MCF 10A (cell line): ENCODE results near the gene CCDC86. TPM values are rescaled to one million over a fixed set of nuclear protein-coding genes. Genes with fewer than 3 reads are reported as not detected.

ENCODE experiments used
- BruUV-seq: library from RNA; stranded (reverse); fragments of 400-500 nt; replicated peaks from 2 replicates; lab custom pipeline; 2021; lab: Mats Ljungman, UMichigan
- CTCF ChIA-PET: fragments of 300-600 bp; sonication (Branson Sonifier 250); formaldehyde crosslinking; extraction: SDS; loops from one replicate; lab custom pipeline; 2021; ENCODE audit warnings: antibody characterized with exemption, inconsistent platforms; lab: Yijun Ruan, JAX
- POLR2A ChIA-PET: fragments of 300-600, 350-650 bp; sonication (Branson Sonifier 250); formaldehyde crosslinking; extraction: SDS; loops from one replicate; lab custom pipeline; 2020; ENCODE audit warnings: antibody characterized with exemption, inconsistent platforms; lab: Yijun Ruan, JAX
- DNase-seq: peaks from one replicate; pipeline ENCODE4 v3.0.0-alpha.2; 2018; ENCODE audit not compliant: unreplicated experiment
- H3K27ac Mint-ChIP-seq: one replicate; pipeline ENCODE4 v1.8.0; 2022; ENCODE audit warnings: mild to moderate bottlenecking, low read depth, mixed read lengths; ENCODE audit not compliant: unreplicated experiment
- H3K27me3 Mint-ChIP-seq: one replicate; pipeline ENCODE4 v1.8.0; 2022; ENCODE audit warnings: mixed read lengths; ENCODE audit not compliant: insufficient read depth, unreplicated experiment
- H3K36me3 Mint-ChIP-seq: one replicate; pipeline ENCODE4 v1.8.0; 2022; ENCODE audit warnings: mild to moderate bottlenecking, moderate library complexity, mixed read lengths; ENCODE audit not compliant: insufficient read depth, unreplicated experiment
- H3K4me1 Mint-ChIP-seq: one replicate; pipeline ENCODE4 v1.8.0; 2022; ENCODE audit warnings: mixed read lengths; ENCODE audit not compliant: insufficient read depth, unreplicated experiment
- H3K4me3 Mint-ChIP-seq: one replicate; pipeline ENCODE4 v1.8.0; 2022; ENCODE audit warnings: mild to moderate bottlenecking, moderate library complexity, mixed read lengths; ENCODE audit not compliant: unreplicated experiment
- H3K9me3 Mint-ChIP-seq: one replicate; pipeline ENCODE4 v1.8.0; 2022; ENCODE audit warnings: mixed read lengths; ENCODE audit not compliant: unreplicated experiment
- CTCF ChIP-seq: fragments of 200-600 bp; IDR thresholded peaks from one replicate; pipeline ENCODE4 v1.8.0; 2022; ENCODE audit warnings: antibody characterized with exemption, mild to moderate bottlenecking; ENCODE audit not compliant: unreplicated experiment
- intact Hi-C: fragments of 100-400 bp; cut with micrococcal nuclease; formaldehyde crosslinking; loops from 2 replicates; pipeline ENCODE4 v1.14.1; 2022
- total RNA-seq: library from RNA; stranded (reverse); gene quantifications from 2 replicates; pipeline ENCODE4 v1.2.3, GENCODE V29; 2022

CCDC86 gene
- total RNA-seq, 1 experiment from 2014 or later: 57.8 TPM

- BruUV-seq: no TSS peak
- intact Hi-C loops: no loop called here
- Mint-ChIP-seq H3K4me3 (no peak overlapping the region), H3K9me3 (no peaks in the 10 kb centered on the region), H3K27me3 (no peaks in the 10 kb centered on the region), H3K27ac (no peak overlapping the region), H3K36me3 (peaks cover 16% of the 10 kb centered on the region), H3K4me1 (no peaks in the 10 kb centered on the region)
- ChIA-PET POLR2A (no interaction called here), CTCF (interaction anchor here (0.6 to 1.1 kb wide), 3 partner anchors 46 to 610 kb away, joined by 3 to 4 read pairs (median 3); no protein-coding TSS in a partner anchor)
- DNase-seq: no peak
- TF ChIP-seq CTCF: no peak
These were observed 32.8 kb downstream of the CCDC86 start for GRCh38 chr11:60874421-60875365.

- TF ChIP-seq CTCF: no peak
- Mint-ChIP-seq H3K9me3 (no peaks in the 10 kb centered on the region), H3K27me3 (no peaks in the 10 kb centered on the region), H3K4me1 (no peaks in the 10 kb centered on the region), H3K27ac (no peak overlapping the region), H3K36me3 (peaks cover 20% of the 10 kb centered on the region), H3K4me3 (no peak overlapping the region)
- ChIA-PET POLR2A (no interaction called here), CTCF (interaction anchor here (0.6 to 1.1 kb wide), 5 partner anchors 14 to 611 kb away, joined by 3 to 4 read pairs (median 3); no protein-coding TSS in a partner anchor)
- BruUV-seq: no TSS peak
- intact Hi-C loops: no loop called here
- no peak for DNase-seq
These were observed 33.7 kb downstream of the CCDC86 start for GRCh38 chr11:60875366-60876167.

GRCh38 chr11:60876168-60876485 is 34.2 kb downstream of the CCDC86 start:
- intact Hi-C loops: no loop called here
- no TSS peak for BruUV-seq
- Mint-ChIP-seq H3K36me3 (peaks cover 26% of the 10 kb centered on the region), H3K4me1 (no peaks in the 10 kb centered on the region), H3K27ac (no peak overlapping the region), H3K27me3 (no peaks in the 10 kb centered on the region), H3K9me3 (no peaks in the 10 kb centered on the region), H3K4me3 (no peak overlapping the region)
- CTCF ChIA-PET: interaction anchor here (0.8 to 1.5 kb wide), 3 partner anchors 14 to 254 kb away, joined by 3 to 6 read pairs (median 3); no protein-coding TSS in a partner anchor
- TF ChIP-seq CTCF: no peak
- POLR2A ChIA-PET: no interaction called here
- no peak for DNase-seq
